Camera-type eye (tissue), 1 donor: ENCODE results near the gene GPR35. TPM values are rescaled to one million over a fixed set of nuclear protein-coding genes. Genes with fewer than 3 reads are reported as not detected.

Experiments
- total RNA-seq: library from RNA; depleted of rRNA; stranded (reverse); fragments of >200 nt; gene quantifications from one replicate; pipeline ENCODE4 v1.2.3, GENCODE V29; 2014

Gene GPR35
- total RNA-seq = 1.2 TPM

GRCh38 chr2:240624950-240625621 lies at the start of gene GPR35:
GPR35 (plus strand) TSS chr2:240625480; CDS start chr2:240629953, 4,473 bp downstream.

GRCh38 chr2:240586198-240586918 lies 38.9 kb upstream of the GPR35 start, which contains the start of gene CAPN10:
CAPN10 (plus strand) TSS chr2:240586734; CDS start chr2:240586912, 178 bp downstream.

Other genes with a start within 250 kb of the GPR35 start
- 51.4 TPM for gene GPC1, start 189.8 kb upstream of the GPR35 start, total RNA-seq
- gene ANKMY1, start 67.5 kb upstream of the GPR35 start, total RNA-seq = 13.5 TPM
- gene DUSP28, start 65.1 kb upstream of the GPR35 start, total RNA-seq = 6.6 TPM
- 25.6 TPM for gene RNPEPL1, start 57.0 kb upstream of the GPR35 start, total RNA-seq
- gene CAPN10, start 38.7 kb upstream of the GPR35 start, total RNA-seq = 31.4 TPM
- not detected for gene AQP12B, start 57.4 kb downstream of the GPR35 start, total RNA-seq
- gene AQP12A, start 66.4 kb downstream of the GPR35 start, total RNA-seq = not detected
- gene KIF1A, start 194.7 kb downstream of the GPR35 start, total RNA-seq = 133 TPM
- not detected for gene AGXT, start 243.3 kb downstream of the GPR35 start, total RNA-seq